Glutamatergic neuron (in vitro differentiated cells): ENCODE results near the gene KLHDC7A. TPM values are rescaled to one million over a fixed set of nuclear protein-coding genes. Genes with fewer than 3 reads are reported as not detected.
"Not testable (repeated sequence)": the region's sequence is repeated elsewhere in the genome, so short reads cannot be mapped to it uniquely, and the experiment has no call there.

Source experiments
- DNase-seq: peaks from one replicate; pipeline ENCODE4 v3.0.0; 2022
- H3K27ac Mint-ChIP-seq: one replicate; pipeline ENCODE4 v1.8.0; 2020; ENCODE audit warnings: mild to moderate bottlenecking, mixed read lengths, inconsistent platforms; ENCODE audit not compliant: unreplicated experiment
- H3K27me3 Mint-ChIP-seq: one replicate; pipeline ENCODE4 v1.8.0; 2020; ENCODE audit warnings: mild to moderate bottlenecking, moderate library complexity, mixed read lengths, inconsistent platforms; ENCODE audit not compliant: unreplicated experiment
- H3K36me3 Mint-ChIP-seq: one replicate; pipeline ENCODE4 v1.8.0; 2020; ENCODE audit warnings: mild to moderate bottlenecking, mixed read lengths, inconsistent platforms; ENCODE audit not compliant: unreplicated experiment
- H3K4me1 Mint-ChIP-seq: one replicate; pipeline ENCODE4 v1.8.0; 2020; ENCODE audit warnings: mild to moderate bottlenecking, low read depth, mixed read lengths, inconsistent platforms; ENCODE audit not compliant: unreplicated experiment
- H3K4me3 Mint-ChIP-seq: one replicate; pipeline ENCODE4 v1.8.0; 2020; ENCODE audit warnings: mild to moderate bottlenecking, mixed read lengths, inconsistent platforms; ENCODE audit not compliant: unreplicated experiment
- H3K9me3 Mint-ChIP-seq: one replicate; pipeline ENCODE4 v1.8.0; 2020; ENCODE audit warnings: mild to moderate bottlenecking, moderate library complexity, mixed read lengths, inconsistent platforms; ENCODE audit not compliant: unreplicated experiment
- CTCF ChIP-seq: fragments of 200-600 bp; sonication (generic); IDR thresholded peaks from one replicate; pipeline ENCODE4 v1.5.0; 2021; ENCODE audit not compliant: partially characterized antibody, unreplicated experiment
- total RNA-seq: library from RNA; stranded (reverse); fragmentation: NEBNext Ultra II Directional; extraction: Animal tissue kit (Norgen Biotek cat#: 25700); gene quantifications from one replicate; pipeline ENCODE4 v1.2.1, GENCODE V29; 2021; ENCODE audit not compliant: unreplicated experiment

KLHDC7A gene
- total RNA-seq, 1 donor from 2014 or later: not detected

DNA sequence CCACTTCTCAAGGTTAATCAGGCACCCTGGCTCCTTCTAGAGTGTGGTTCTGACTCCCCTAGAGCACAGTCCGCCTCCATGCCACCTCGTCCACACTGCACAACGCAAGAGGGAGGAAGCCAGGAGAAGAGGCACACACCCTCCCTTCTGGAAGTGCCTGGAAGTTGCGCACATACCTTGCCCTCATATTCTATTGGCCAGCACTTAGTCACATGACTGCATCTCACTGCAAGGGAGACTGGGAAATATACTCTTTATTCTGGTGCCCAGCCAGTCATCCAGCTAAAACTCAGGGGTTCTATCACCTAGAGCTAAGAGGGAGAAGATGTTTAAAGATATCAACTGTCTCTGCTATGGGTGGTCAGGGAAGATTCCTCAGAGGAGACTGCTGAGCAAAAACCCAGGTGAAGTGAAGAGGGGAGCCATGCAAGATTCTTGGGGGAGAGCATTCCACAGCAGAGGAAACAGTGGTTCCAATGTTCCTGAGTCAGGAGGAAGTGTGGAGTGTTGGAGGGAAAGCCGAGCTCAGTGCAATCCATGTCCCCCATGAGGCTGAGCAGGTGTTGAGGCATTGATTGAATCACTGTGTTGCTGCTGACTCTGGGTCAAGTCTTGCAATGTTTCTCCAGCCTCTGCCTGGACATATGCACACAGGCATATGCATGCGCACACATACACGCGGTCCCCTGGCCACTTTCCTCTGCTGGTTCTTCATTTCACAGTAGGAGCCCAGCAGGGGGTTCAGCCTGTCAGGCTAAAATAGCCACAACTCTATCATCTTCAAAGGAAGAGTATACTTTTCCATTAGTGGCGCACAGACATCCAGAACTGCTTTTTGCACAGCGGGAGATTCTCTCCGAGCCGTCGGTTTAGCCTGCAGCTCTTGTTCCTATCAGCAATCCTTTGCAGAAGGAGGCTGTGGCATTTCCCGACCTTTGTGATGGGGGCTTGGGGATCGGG, 22.3 kb upstream of the KLHDC7A start:
- DNase-seq: no peak
- Mint-ChIP-seq H3K4me3 (no peak overlapping the region), H3K9me3 (peaks cover 8% of the 10 kb centered on the region), H3K4me1 (peaks cover 17% of the 10 kb centered on the region), H3K27ac (peak overlapping the region; percentile 23), H3K27me3 (peaks cover 7% of the 10 kb centered on the region), H3K36me3 (no peaks in the 10 kb centered on the region)
- no peak for TF ChIP-seq CTCF

DNA sequence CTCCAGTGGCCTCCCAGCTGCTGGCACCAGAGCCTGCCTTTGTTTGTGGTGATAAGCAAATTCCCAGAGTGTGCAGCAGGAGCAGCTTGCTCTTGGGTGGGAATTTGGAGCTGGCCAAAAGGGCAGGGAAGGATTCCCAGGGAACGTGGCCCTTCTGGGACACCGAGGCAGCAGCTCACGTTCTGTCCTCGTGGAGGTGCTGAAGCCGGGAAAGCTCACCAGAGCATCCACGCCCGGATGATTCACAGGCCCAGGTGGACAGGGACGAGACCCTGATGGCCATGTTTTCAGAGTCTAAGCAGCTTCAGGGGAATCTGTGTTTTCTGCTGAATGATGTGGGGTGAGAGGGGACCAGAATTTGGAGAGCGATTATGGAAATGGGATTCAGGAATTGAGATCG, 19.1 kb upstream of the KLHDC7A start:
- Mint-ChIP-seq H3K27me3 (peaks cover 7% of the 10 kb centered on the region), H3K4me1 (peaks cover 18% of the 10 kb centered on the region), H3K9me3 (peaks cover 9% of the 10 kb centered on the region), H3K4me3 (no peak overlapping the region), H3K36me3 (no peaks in the 10 kb centered on the region), H3K27ac (no peak overlapping the region)
- DNase-seq: no peak
- TF ChIP-seq CTCF: no peak

DNA sequence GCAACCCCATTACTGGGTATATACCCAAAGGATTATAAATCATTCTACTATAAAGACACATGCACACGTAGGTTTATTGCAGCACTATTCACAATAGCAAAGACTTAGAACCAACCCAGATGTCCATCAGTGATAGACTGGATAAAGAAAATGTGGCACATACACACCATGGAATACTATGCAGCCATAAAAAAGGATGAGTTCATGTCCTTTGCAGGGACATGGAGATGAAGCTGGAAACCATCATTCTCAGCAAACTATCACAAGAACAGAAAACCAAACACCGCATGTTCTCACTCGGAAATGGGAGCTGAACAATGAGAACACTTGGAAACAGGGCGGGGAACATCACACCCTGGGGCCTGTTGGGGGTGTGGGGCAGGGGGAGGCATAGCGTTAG, 18.2 kb upstream of the KLHDC7A start:
- H3K9me3 Mint-ChIP-seq, H3K4me3 Mint-ChIP-seq, DNase-seq, H3K27me3 Mint-ChIP-seq, H3K27ac Mint-ChIP-seq, H3K36me3 Mint-ChIP-seq: not testable (repeated sequence)
- H3K4me1 Mint-ChIP-seq: peaks cover 18% of the 10 kb centered on the region

DNA sequence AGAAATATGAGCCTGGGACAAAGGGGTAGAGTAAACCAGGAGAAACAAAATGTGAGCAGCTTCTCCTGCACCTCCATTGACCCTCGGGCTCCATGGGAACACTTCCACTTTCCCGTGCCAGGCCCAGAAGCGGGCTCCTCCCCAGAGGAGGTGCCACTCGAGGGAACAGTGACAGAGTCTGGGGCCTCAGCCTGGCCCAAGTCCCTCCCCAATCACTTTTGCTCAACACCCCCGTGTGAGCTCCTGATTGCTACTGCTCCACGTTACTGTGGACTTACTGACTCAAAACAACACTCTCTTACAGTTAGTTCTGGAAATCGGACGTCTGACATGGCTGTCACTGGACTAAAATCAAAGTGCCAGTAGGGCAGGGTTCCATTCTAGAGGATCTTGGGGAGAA, 17.7 kb upstream of the KLHDC7A start:
- Mint-ChIP-seq H3K27me3 (peaks cover 7% of the 10 kb centered on the region), H3K4me3 (no peak overlapping the region), H3K9me3 (peaks cover 9% of the 10 kb centered on the region), H3K36me3 (peaks cover 4% of the 10 kb centered on the region), H3K27ac (no peak overlapping the region), H3K4me1 (peaks cover 18% of the 10 kb centered on the region)
- no peak for TF ChIP-seq CTCF
- DNase-seq: no peak

DNA sequence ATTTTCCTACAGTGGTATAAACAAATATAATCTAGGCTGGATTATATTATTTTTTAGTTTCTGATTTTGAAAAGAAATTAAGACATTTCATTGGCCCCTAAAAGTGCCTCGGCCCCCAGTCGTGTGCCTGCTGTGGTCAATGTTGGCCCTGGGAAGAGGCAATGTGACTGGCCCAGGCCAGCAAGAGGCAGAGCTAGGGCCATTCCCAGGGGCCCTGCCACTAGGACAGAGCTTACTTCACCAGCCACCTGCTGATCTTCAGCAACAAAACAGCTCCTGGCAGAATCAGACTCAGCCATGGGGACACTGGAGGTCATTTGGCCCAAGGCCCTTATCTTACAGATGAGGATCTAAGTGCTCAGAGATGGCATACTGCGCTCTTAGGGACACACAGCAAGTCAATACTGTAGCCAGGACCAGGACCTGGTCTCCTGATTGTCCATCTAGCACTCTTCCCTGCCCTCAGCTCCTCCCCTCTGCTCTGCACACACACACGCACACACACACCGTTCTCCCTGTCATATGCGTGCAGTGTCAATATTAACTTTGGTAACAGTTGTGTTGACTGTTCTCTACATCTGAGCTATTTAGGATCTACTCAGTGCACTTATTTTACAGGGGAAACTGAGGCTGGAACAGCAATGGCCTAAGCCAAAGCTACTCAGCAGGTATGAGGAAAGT, 16.6 kb upstream of the KLHDC7A start:
- no peak for DNase-seq
- H3K27ac Mint-ChIP-seq: no peak overlapping the region
- H3K4me3 Mint-ChIP-seq: no peak overlapping the region
- peaks cover 1% of the 10 kb centered on the region for H3K9me3 Mint-ChIP-seq
- peaks cover 14% of the 10 kb centered on the region for H3K4me1 Mint-ChIP-seq
- TF ChIP-seq CTCF: no peak
- H3K36me3 Mint-ChIP-seq: peaks cover 11% of the 10 kb centered on the region
- peaks cover 3% of the 10 kb centered on the region for H3K27me3 Mint-ChIP-seq
